TTC549 (cell line): ENCODE data around the gene MDC1.

Experiments
- FAIRE-seq: peaks from 2 replicates; lab custom pipeline; 2012; peaks lifted over from hg19 to GRCh38; lab: Jason Lieb, UNC

The MDC1 gene

GRCh38 chr6:30700340-30700739, 16.7 kb downstream of the MDC1 start:
- no peak for FAIRE-seq

- FAIRE-seq: no peak
These were observed 20.6 kb downstream of the MDC1 start for GRCh38 chr6:30696432-30696831.

- FAIRE-seq: no peak
These were observed 25.8 kb downstream of the MDC1 start for GRCh38 chr6:30691208-30691847.

GRCh38 chr6:30690403-30691207, 26.5 kb downstream of the MDC1 start, which contains the start of gene NRM:
NRM (minus strand) TSS chr6:30690984; CDS start chr6:30690974, 10 bp downstream.
- FAIRE-seq: no peak

- no peak for FAIRE-seq
These were observed 27.1 kb downstream of the MDC1 start for GRCh38 chr6:30689985-30690384.

- FAIRE-seq: no peak
These were observed 27.8 kb downstream of the MDC1 start for GRCh38 chr6:30689022-30689865.

GRCh38 chr6:30688569-30688968, 28.5 kb downstream of the MDC1 start:
- FAIRE-seq: no peak

GRCh38 chr6:30687659-30688431, 29.2 kb downstream of the MDC1 start:
- FAIRE-seq: no peak

GRCh38 chr6:30686908-30687658, 30.0 kb downstream of the MDC1 start:
- FAIRE-seq: no peak

GRCh38 chr6:30686009-30686907, 30.8 kb downstream of the MDC1 start, which contains the start of gene PPP1R18:
PPP1R18 (minus strand) TSS chr6:30686645; CDS start chr6:30686018, 627 bp downstream.
- no peak for FAIRE-seq

GRCh38 chr6:30685157-30686008, 31.7 kb downstream of the MDC1 start:
- FAIRE-seq: no peak

- FAIRE-seq: no peak
These were observed 32.5 kb downstream of the MDC1 start for GRCh38 chr6:30684386-30685156.

- no peak for FAIRE-seq
These were observed 33.1 kb downstream of the MDC1 start for GRCh38 chr6:30683980-30684338.

GRCh38 chr6:30683183-30683979, 33.7 kb downstream of the MDC1 start:
- no peak for FAIRE-seq

GRCh38 chr6:30682143-30683117, 34.7 kb downstream of the MDC1 start:
- FAIRE-seq: no peak

- FAIRE-seq: no peak
These were observed 35.3 kb downstream of the MDC1 start for GRCh38 chr6:30681766-30682142.
